ENCODE measurements around the gene TMEM179. TPM values are rescaled to one million over a fixed set of nuclear protein-coding genes. Genes with fewer than 3 reads are reported as not detected.
A peak's percentile ranks its signal among the peaks of the same experiment; 100 is the strongest.

TMEM179 gene
- total RNA-seq, 1 donor from 2014 or later = not detected

GRCh38 chr14:104554088-104554607 is 50.4 kb downstream of the TMEM179 start:
- intact Hi-C loops (cut with DNase I) = no loop called here
- ATAC-seq = no peak
- peak; percentile 62 for DNase-seq (ENCODE audit: missing footprints)

DNA sequence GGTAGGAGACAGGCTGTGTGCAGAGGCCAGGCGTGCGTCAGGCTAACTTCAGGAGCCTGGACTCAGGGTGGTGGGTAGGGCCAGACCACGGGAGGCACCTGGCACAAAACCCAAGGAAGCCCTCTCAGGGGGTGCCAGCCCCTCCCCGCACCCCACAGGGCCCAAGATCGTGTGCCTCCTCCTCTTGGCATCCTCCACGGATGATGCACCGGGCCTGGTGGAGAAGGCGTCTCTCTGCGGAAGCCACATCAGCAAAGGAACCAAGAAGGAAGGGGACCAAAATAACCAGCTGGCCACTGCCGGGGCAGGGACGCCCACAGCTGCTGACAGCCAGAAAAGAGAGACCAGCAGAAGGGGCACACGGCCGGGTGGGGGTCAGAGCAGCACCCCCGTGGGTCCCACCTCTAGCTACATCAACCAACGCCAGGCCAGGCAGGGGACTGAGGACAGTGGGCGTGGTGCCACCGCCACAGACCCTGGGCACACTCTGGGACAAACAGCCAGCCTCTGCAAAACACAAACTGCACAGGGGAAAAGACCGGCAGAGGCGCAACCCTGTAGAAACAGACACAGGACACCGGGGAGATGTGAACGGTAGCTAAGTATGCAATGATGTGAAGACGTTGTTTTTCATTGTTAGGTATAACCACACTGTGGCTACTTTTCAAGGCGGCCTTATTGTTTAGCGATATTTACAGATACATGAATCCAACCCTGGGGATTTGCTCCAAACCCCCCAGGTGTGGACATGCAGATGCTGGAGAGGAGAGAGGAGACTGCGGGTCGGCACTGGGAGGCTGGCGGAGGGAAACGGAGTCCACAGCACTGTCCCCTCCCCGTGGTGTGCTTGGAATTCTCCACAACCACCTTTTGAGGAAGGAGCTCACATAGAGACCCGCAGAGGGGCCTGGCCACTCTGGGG is 51.1 kb downstream of the TMEM179 start:
- intact Hi-C loops (cut with DNase I) = no loop called here
- DNase-seq (ENCODE audit: missing footprints) (peak; percentile 64), ATAC-seq (no peak)

- ATAC-seq (no peak), DNase-seq (ENCODE audit: missing footprints) (no peak)
- intact Hi-C loops (cut with DNase I) = no loop called here
These were observed 51.8 kb downstream of the TMEM179 start for GRCh38 chr14:104552738-104553125.

DNA sequence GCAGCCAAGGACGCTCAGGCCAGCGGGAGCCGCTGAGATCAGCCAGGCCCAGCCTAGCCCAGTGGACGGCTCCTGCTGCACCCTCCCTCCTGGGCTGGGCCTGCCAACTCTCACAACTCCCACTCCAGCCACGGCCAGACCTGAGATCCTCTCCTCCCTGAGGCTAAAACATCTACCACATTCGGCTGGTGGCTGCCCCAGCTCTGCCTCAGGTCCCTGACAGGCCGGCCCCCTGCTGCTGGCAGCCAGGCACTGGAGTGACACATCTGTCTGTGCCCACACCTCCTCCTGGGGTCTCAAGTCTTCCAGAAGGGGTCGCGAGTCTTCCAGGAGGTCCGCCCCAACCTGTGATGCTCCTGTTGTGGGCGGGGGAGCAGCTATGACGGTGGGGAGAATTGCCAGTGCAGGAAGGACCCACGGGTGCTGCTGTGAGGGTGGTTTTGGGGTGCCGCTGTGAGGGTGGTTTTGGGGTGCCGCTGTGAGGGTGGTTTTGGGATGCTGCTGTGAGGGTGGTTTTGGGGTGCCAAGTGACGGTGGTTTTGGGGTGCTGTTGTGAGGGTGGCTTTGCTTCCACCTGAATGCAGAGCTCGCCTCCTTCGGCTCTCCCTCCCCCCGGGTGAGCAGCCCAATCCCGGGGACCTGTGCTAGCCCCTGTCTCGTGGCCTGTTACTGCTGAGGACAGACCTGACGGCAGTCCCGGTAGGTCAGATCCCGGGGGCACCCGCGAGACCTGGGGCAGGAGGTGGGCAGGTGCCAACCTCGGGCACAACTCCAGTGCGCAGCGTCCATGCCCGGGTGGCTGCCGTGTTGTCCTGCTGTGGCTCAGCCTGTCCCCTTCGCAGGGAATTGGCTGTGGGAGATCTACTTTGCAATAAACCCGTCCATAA is 52.5 kb downstream of the TMEM179 start:
- intact Hi-C loops (cut with DNase I) = no loop called here
- DNase-seq (ENCODE audit: missing footprints) = peak; percentile 53
- ATAC-seq = no peak

- DNase-seq (ENCODE audit: missing footprints) (peak; percentile 40), ATAC-seq (no peak)
These were observed 53.5 kb downstream of the TMEM179 start for GRCh38 chr14:104550861-104551728.

DNA sequence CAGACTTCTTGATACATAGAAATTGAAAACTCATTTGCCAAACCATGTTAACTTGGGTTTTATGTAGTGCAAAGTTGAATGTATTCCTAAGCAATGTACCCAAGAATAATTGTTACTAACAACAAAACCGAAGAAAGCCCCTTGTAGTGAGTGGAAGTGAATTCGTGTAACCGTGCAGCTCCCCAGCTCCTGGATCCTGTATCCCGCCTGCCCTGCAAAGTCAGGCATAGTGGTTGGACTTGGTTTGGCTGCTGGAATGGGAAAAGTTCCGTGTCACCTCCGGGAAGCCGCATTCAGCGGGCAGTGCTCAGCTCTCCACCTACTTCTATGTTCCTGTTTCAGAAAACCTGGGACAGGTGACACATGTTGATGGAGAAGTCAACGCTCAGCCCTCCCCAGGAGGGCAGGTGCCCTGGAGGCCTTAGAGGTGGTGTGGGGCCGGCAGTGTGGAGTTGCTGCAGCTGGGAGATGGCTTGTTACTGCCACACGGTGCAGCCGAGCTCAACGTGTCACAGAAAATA is 54.2 kb downstream of the TMEM179 start:
- ATAC-seq = no peak
- intact Hi-C loops (cut with DNase I) = no loop called here
- no peak for DNase-seq (ENCODE audit: missing footprints)

More at GRCh38 chr14:104550861-104551728, 53.5 kb downstream of the TMEM179 start:
- intact Hi-C loops (cut with DNase I) = no loop called here

DNA sequence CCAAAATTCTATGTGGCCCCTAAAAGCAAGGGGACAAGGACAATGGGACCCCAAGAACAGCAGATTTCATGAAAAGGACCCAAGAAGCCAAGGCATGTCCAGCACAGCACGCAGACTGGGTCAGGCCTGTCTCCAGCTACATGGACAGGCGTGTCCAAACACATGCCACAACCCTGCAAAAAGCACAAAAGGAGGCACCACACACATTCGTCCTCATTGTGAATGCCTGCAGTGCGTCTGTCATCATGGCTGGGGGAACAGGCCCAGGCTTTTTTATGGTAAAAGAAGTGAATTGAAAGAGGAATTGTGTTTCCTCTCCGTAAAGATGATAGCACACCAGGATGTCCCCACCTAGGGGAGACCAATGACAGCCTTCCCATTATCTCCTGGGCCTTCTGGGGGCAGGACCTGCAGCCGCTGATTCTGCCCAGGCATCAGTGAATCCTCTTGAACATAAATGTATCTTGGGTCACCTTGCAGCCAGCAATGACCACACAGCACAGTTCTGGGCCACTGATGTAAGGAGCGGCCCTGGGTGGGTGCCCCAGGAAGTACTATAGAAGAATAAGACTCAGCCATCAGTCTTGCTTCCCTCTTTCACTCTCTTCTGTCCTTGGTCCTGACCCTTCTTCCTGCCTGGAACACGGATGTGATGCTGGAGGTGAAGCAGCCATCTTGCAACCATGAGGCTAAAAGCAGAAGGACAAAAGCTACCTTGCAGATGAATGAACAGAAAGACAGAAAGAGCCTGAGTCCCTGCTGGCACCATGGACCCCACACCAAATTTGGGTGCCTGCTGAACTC is 54.8 kb downstream of the TMEM179 start:
- intact Hi-C loops (cut with DNase I) = no loop called here
- DNase-seq (ENCODE audit: missing footprints) (peak; percentile 49), ATAC-seq (no peak)

DNA sequence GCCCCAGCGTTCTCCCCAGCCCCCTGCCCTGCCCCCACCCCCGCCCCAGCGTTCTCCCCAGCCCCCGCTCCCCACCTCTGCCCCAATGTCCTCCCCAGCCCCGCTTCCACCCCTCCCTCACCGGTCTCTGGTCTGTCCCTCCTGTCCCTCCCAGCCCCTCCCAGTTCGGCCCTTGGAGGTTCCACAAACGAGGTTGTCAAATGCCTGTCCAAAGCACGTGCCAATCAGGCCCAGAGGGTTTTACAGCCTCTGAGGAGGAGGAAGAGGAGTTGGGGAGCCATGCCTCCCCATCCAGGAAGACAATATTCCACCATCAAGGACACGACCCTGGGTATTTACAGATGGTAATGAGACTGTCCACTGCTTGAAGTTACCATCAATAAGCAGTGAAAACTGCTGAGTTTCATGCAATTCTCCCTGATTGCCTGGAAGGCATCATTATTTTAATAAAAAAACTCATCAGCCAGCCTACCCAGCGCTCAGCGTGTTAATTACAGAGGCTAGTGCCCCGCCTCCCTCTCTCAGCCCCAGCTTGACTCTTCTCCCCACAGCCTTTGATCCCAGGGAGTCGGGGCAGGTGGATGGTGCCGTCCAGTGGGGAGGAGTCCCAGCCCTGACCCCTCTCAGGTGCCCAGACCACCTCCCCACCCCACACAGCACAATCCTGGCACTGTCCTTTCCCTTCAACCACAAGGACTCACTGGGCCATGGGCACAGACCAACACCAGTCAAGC is 55.6 kb downstream of the TMEM179 start:
- DNase-seq (ENCODE audit: missing footprints) = no peak
- no peak for ATAC-seq
- intact Hi-C loops (cut with DNase I) = no loop called here

- DNase-seq (ENCODE audit: missing footprints) (no peak), ATAC-seq (no peak)
- intact Hi-C loops (cut with DNase I) = no loop called here
These were observed 56.4 kb downstream of the TMEM179 start for GRCh38 chr14:104547998-104548700.

GRCh38 chr14:104547310-104547997 is 57.1 kb downstream of the TMEM179 start:
- intact Hi-C loops (cut with DNase I) = no loop called here
- DNase-seq (ENCODE audit: missing footprints) (peak; percentile 42), ATAC-seq (no peak)

DNA sequence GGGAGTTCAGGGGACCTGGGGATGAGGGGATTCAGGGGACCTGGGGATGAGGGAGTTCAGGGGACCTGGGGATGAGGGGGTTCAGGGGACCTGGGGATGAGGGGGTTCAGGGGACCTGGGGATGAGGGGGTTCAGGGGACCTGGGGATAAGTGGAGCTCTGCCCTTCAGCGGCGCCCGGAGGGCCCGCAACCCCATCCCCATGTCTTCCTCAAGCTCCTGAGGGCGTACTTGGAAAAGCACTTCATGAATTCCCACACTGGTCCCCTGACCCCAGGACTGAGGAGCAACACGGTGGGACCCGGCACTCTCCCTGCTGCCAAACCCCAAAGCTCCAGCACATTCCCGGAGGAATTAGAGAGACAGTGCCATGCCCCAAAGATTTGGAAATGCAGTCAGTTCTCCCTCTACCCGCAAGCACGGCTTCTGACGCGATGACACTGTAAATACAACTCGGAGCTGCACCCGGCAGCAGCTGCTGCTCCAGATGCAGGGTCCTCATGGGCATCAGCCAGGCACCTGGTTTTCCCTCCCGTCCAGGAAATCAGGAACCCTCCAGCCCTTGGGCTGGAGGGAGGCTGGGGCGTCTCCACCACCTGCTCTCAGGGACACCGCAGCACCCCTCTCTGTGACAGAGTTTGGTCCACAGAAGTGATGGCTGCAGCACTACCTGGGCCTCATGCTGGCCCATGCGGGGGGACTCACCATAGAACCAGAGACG is 57.8 kb downstream of the TMEM179 start:
- intact Hi-C loops (cut with DNase I) = no loop called here
- DNase-seq (ENCODE audit: missing footprints) (no peak), ATAC-seq (no peak)

GRCh38 chr14:104545942-104546501 is 58.5 kb downstream of the TMEM179 start:
- DNase-seq (ENCODE audit: missing footprints) (no peak), ATAC-seq (no peak)

GRCh38 chr14:104545151-104545941 is 59.2 kb downstream of the TMEM179 start:
- DNase-seq (ENCODE audit: missing footprints) = no peak
- intact Hi-C loops (cut with DNase I) = no loop called here
- ATAC-seq = no peak

More at GRCh38 chr14:104545942-104546501, 58.5 kb downstream of the TMEM179 start:
- intact Hi-C loops (cut with DNase I) = no loop called here

GRCh38 chr14:104544362-104544961 is 60.1 kb downstream of the TMEM179 start:
- DNase-seq (ENCODE audit: missing footprints) = no peak

More at GRCh38 chr14:104544362-104544961, 60.1 kb downstream of the TMEM179 start:
- no peak for ATAC-seq
- intact Hi-C loops (cut with DNase I) = no loop called here
